GM10248 (cell line): ENCODE measurements around the gene MED9.
"Not testable (repeated sequence)": the region's sequence is repeated elsewhere in the genome, so short reads cannot be mapped to it uniquely, and the experiment has no call there.

Source experiments
- CTCF ChIA-PET: fragments of 300-600 bp; sonication (Branson Sonifier 250); formaldehyde crosslinking; extraction: SDS; loops from one replicate; lab custom pipeline; 2021; ENCODE audit warnings: antibody characterized with exemption; lab: Yijun Ruan, JAX
- POLR2A ChIA-PET: fragments of 350-650 bp; sonication (Branson Sonifier 250); formaldehyde crosslinking; extraction: SDS; loops from one replicate; lab custom pipeline; 2020; ENCODE audit warnings: antibody characterized with exemption; lab: Yijun Ruan, JAX
- DNase-seq: peaks from one replicate; pipeline ENCODE4 v3.0.0; 2012; ENCODE audit errors: extremely low spot score
- TF ChIP-seq, protein P1 (sequence below): IDR thresholded peaks from 2 replicates; pipeline ENCODE4 v1.5.1; 2012; ENCODE audit warnings: mild to moderate bottlenecking, low read depth; ENCODE audit errors: extremely low read depth, missing control alignments, control extremely low read depth

Gene MED9

DNA sequence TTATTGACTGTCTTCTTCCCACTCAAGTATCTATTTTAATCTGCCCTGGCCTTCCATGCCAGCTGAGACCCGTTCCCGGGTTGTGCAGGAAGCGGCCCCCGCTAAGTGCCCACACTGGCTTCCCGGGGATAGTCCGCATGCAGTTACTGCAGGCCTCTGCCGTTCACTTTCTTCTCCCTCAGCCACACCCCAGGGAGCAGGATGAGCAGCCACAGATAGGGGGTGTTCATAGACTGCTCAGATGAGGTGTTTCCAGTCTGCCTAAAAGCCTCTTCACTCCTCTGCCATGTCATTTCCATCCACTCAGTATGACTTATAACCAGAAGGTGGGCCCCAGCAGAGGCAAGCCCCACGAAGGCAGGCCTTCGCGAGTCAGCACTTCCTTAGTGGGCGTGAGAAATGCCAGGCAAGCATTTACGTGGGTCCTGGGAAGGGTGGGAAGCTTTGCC lies 7.7 kb downstream of the MED9 start:
- TF ChIP-seq, protein P1, sequence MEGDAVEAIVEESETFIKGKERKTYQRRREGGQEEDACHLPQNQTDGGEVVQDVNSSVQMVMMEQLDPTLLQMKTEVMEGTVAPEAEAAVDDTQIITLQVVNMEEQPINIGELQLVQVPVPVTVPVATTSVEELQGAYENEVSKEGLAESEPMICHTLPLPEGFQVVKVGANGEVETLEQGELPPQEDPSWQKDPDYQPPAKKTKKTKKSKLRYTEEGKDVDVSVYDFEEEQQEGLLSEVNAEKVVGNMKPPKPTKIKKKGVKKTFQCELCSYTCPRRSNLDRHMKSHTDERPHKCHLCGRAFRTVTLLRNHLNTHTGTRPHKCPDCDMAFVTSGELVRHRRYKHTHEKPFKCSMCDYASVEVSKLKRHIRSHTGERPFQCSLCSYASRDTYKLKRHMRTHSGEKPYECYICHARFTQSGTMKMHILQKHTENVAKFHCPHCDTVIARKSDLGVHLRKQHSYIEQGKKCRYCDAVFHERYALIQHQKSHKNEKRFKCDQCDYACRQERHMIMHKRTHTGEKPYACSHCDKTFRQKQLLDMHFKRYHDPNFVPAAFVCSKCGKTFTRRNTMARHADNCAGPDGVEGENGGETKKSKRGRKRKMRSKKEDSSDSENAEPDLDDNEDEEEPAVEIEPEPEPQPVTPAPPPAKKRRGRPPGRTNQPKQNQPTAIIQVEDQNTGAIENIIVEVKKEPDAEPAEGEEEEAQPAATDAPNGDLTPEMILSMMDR: no peak
- ChIA-PET POLR2A (no interaction called here), CTCF (interaction anchor here (1.3 kb wide), 1 partner anchor 122 kb away, joined by 4 read pairs; no protein-coding TSS in a partner anchor)
- DNase-seq: no peak

DNA sequence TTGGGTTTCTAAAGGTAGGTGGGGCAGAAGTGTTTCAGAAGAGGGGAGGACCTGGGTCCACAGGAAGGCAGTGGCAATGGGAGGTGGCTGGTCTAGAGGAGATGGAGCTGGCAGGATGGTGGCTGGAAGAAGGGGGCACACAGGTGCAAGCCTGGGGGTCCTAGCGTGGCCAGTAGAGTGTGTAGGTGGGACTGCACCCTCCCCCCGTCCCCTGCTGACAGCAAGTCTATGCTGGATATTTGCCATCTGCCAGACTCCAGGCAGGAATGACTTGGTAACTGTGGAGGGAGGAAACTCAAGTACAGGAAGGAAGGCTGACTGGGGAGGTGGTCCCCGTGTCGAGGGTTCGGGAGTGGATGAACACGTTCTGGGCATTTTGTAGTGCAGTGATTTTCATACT lies 8.6 kb downstream of the MED9 start:
- POLR2A ChIA-PET: no interaction called here
- no peak for DNase-seq
- CTCF ChIA-PET: no interaction called here
- TF ChIP-seq, protein P1: no peak

DNA sequence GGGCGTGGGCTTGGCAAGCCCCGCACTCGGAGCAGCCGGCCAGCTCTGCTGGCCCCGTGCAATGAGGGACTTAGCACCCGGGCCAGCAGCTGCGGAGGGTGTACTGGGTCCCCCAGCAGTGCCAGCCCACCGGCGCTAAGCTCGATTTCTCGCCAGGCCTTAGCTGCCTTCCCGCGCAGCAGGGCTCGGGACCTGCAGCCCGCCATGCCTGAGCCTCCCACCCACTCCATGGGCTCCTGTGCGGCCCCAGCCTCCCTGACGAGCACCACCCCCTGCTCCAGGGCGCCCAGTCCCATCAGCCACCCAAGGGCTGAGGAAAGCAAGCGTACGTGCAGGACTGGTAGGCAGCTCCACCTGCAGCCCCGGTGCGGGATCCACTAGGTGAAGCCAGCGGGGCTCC lies 9.6 kb downstream of the MED9 start:
- POLR2A ChIA-PET: not testable (repeated sequence)
- CTCF ChIA-PET: interaction anchor here (1.3 to 2.7 kb wide), 2 partner anchors 10 to 156 kb away, joined by 3 to 12 read pairs; no protein-coding TSS in a partner anchor

DNA sequence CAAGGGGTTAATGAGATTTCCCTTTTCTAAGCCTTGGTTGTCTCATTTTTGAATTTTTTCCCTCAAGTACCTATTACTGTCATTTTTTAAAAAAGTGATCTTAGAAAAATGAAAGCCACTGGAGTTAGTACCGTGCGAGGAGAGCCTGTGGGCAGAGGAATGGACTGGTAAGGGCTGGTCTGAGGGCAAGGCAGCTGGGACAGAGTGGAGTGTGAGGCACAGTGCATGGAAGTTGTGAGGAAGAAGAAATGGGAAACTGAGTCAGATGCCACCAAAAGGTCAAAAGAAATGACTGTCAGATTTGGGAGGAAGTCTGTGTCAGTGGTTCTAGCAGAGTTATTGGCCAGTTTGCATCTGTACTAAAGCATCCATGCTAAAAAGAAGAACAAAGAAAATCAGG lies 11.2 kb downstream of the MED9 start:
- ChIA-PET CTCF (interaction anchor here (2.7 kb wide), 1 partner anchor 9 kb away, joined by 12 read pairs; no protein-coding TSS in a partner anchor), POLR2A (no interaction called here)
- TF ChIP-seq, protein P1: no peak
- no peak for DNase-seq

More for the DNA sequence above, 9.6 kb downstream of the MED9 start:
- DNase-seq: not testable (repeated sequence)

DNA sequence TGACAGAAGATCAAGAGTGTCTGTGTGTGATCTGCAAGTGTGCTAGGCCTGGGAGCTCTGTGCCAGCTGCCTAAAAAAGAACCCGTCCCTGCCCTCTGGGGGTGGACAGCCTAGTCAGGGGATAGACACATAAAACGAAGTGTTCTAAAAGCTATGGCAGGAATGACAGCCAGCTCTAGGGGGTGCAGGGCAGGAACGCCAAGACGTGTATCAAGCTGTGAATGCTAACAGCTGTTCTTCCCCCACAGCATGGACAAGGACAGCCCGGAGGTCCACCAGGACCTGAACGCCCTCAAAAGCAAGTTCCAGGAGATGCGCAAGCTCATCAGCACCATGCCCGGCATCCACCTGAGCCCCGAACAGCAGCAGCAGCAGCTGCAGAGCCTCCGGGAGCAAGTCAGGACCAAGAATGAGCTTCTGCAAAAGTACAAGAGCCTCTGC lies 14.3 kb downstream of the MED9 start:
- CTCF ChIA-PET: interaction anchor here (1.3 to 2.6 kb wide), 5 partner anchors 10 to 151 kb away, joined by 5 to 15 read pairs (median 6); no protein-coding TSS in a partner anchor
- POLR2A ChIA-PET: no interaction called here
- TF ChIP-seq, protein P1: no peak
- DNase-seq: no peak

DNA sequence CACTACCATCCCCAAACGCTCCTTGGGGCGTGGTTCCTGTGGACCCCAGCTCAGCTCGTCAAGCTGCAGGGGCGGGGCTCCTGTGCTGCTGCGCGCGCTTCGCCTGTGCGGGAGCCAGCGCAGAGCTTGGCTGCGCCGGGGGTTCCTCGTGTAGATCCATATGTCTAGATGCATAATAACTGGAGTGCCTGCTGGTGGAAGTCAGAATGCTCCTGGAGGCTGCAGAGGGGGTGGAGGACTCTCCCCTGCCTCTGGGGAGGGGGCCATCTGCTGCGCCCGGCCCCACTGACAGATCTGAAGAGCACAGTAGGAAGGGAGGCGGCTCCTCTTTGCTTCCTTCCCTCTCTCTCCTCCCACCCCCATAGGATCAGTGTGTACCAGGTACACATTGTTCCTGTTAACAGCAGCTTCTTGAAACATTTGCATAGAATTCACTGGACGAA lies 14.8 kb downstream of the MED9 start:
- ChIA-PET POLR2A (no interaction called here), CTCF (interaction anchor here (1.5 to 2.6 kb wide), 3 partner anchors 25 to 151 kb away, joined by 6 to 15 read pairs (median 6); no protein-coding TSS in a partner anchor)
- TF ChIP-seq, protein P1: no peak
- no peak for DNase-seq

DNA sequence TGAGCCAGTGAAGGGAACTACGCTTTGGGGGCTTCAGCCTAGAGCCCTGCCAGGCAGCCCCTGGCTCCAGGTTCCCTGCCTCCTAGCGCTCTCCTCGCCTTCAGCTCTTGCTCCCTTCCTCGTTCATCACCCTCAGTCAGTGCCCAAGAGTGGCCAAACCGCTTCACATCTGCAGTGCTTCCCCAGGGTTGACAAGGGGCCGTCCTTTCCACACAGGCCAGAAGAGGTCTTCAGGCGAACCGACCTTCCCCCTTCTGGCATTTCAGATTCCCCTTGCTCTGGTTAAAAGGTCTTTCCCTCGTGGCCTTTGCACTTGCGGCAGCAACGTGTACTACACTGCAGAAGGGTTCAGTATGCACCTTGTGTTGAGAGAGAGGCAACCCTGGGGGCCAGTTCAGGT lies 15.3 kb downstream of the MED9 start:
- TF ChIP-seq, protein P1: no peak
- ChIA-PET CTCF (interaction anchor here (2.6 kb wide), 1 partner anchor 150 kb away, joined by 15 read pairs; no protein-coding TSS in a partner anchor), POLR2A (no interaction called here)
- no peak for DNase-seq
